ENCODE data around the gene PTPRK.
A peak's percentile ranks its signal among the peaks of the same experiment; 100 is the strongest.

PTPRK gene

DNA sequence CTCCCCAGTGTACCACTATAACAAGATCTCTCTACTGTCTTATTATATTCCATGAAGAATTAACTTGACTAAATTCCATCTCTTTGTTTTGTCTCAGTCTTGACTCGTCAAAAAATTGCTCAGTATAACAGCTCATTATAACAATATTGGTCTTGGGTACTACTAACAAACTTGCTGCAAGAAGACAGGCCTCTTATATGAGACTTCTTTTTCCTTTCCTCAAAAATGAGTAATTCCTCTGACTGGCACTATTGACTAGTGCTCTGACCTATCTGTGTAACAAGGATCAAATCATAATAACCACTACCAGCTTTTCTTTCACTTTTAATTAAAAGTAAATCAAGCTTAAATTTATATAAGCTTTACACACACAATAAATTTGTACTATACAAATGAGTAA is 528.3 kb downstream of the PTPRK start:
- DNase-seq: no peak

GRCh38 chr6:127990074-127990473 is 530.3 kb downstream of the PTPRK start:
- no peak for DNase-seq

- no peak for DNase-seq
Measured at GRCh38 chr6:127980996-127981395, 539.4 kb downstream of the PTPRK start.

GRCh38 chr6:127978185-127978584 is 542.2 kb downstream of the PTPRK start:
- peak; percentile 54 for DNase-seq

GRCh38 chr6:127976796-127977195 is 543.6 kb downstream of the PTPRK start:
- DNase-seq: no peak

GRCh38 chr6:127976111-127976510 is 544.3 kb downstream of the PTPRK start:
- DNase-seq: no peak

DNA sequence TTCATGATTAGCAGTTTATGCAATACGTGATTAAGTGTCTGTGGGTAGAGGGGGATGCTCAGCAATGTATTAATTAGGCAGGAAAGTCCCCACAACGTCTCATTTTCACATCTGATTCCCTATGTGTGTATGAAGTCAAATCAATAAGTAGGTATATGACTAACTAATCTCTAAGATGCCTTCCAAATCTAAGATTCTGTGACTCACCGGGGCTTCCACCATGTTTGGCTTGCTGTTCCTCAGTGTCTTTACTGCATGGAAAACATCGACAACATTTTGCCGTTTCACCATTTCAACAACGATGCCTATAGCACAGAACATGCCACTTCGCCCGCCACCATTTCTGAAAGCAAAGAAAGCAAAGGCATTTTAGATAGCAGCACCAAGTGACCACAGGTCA is 547.6 kb downstream of the PTPRK start:
- peak; percentile 29 for DNase-seq

- DNase-seq: peak; percentile 85
Measured at GRCh38 chr6:127971945-127972391, 548.4 kb downstream of the PTPRK start.

DNA sequence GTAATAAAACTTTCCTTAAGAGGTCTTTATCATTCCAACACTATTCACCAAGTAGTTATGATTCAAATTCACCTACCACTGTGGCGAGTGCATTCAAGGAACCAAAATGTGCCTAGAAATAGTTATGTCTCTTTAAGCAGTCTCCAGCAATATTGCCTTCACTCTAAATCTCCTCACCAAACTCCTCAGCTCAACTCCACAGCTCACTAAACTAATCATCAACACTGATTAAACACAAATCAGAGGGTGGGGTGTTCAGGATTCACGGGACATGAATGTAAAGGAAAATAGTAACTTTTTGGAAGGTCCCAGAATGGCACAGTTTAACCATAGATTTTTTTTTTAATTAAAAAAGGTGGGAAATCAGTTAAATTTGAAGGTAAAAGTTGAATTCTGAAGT is 549.0 kb downstream of the PTPRK start:
- no peak for DNase-seq

DNA sequence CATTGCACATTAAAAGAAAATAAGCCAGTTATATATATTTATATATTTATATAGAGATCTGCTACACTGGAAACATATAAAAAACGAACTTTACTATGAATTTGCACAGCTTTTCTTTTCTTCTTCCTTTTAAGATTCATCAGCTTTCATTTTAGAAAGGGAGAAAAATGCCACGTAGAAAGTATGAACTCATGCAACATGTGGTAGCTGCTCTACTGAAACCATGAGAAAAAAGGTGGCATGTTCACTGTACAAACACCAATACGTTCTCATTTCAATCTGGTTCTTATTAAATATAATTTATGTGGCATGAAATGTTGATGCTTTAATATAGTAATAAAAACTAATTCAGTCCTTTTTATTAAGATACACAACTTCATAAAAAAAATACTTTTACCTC is 550.7 kb downstream of the PTPRK start:
- no peak for DNase-seq

- no peak for DNase-seq
Measured at GRCh38 chr6:127968394-127968793, 552.0 kb downstream of the PTPRK start.

- no peak for DNase-seq
Measured at GRCh38 chr6:127967708-127968107, 552.7 kb downstream of the PTPRK start.

DNA sequence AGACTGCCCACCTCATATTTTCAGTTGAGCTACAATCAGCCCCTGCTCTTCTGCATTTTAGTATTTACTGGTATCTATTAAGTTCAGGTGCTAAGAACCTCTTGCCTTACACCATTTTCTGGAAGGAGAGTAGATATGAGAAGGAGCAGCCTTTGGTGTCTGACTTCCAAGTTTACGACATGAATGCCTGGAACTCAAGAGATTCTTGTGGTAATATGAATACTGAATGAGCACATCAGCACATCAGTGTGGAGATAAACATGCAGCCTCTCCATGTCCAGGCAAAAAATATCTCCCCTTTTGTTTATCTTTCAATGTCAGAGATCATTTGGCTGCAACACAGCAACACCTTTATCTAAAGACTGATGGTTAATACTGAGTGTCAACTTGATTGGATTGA is 553.8 kb downstream of the PTPRK start:
- DNase-seq: no peak

DNA sequence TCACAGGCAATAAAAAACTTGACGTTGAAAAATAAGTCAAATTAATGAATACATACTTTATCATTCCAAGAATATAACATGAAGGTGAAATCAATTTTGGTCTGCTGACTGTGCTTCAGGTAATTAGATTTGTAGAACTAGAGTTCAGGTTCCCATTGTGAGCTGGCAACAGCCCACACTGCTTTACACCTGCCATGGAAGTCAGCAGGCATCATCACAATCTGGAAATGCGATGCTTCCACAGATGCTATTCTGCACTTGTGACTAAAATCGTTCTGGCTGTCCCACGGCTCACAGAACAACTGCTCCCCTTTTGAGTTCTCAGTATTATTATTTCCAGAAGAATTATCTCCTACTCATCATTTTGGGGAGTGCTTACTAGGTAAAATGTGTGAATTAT is 556.9 kb downstream of the PTPRK start:
- no peak for DNase-seq

DNA sequence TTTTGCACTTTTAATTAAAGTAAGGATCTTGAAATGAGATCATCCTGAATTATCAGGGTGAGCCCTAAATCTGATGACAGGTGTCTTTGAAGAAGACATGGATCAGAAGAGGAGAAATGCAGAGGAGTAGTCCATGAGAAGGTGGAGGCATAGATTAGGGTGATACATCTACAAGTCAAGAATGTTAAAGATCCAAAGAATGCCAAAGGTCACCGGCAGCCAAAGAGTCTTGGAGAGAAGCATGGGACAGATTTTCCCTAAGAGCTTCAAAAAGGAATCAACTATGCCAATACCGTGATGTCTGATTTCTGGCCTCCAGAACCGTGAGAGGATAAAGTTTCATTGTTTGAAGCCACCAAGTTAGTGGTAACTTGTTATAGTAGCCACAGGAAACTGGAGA is 560.5 kb downstream of the PTPRK start:
- no peak for DNase-seq

- no peak for DNase-seq
Measured at GRCh38 chr6:127956956-127957355, 563.4 kb downstream of the PTPRK start.

- DNase-seq: no peak
Measured at GRCh38 chr6:127956260-127956888, 564.0 kb downstream of the PTPRK start.

- no peak for DNase-seq
Measured at GRCh38 chr6:127954082-127954481, 566.3 kb downstream of the PTPRK start.

GRCh38 chr6:127952831-127953230 is 567.6 kb downstream of the PTPRK start:
- DNase-seq: no peak

GRCh38 chr6:127952176-127952575 is 568.2 kb downstream of the PTPRK start:
- no peak for DNase-seq

GRCh38 chr6:127951172-127951917 is 569.1 kb downstream of the PTPRK start:
- DNase-seq: peak; percentile 63

DNA sequence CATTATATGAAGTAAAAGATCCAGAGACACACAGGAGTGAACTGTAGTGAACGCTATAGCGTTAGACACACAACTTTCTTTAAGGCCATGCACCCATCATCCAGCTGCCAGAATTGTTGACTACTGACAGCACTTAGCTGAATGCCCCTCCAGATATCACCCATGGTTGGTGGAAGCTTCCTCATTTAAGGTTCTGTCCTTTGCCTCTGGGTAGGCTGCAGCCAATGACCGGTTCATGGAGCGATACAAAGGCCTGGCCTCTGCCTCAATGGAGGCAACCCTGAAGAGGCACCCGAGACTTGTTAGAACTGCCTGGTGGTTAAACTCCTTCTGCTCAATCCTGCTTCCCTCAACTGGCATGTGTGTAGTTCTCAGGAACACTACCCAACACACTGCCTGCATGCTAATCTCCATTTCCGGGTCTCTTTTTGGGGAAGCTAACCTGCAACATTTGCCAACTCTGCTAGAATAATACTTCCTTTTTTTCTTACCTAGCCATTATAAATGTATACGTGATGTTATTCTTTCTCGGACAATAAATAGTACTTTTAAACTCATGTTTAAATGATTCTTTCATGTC is 569.7 kb downstream of the PTPRK start:
- DNase-seq: peak; percentile 26

GRCh38 chr6:127949251-127949650 is 571.1 kb downstream of the PTPRK start:
- no peak for DNase-seq

DNA sequence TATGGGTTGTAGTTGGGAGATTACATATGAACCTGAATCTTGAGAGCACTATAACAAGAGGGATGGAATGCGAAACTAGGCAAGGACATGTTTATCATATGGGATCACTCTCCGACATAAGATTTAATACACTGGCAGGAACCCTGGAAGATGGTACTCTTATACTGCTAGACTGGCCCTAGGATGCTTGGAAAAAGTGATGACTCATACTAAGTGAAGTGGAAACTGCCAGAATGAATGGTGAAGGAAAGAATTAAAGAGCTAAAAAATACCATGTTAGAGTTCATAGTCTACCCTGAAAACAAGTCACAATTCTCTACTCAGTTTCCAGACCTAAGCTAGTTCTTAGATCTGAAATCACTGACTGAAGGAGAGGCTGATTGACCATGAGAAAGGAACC is 574.0 kb downstream of the PTPRK start:
- no peak for DNase-seq

Data from CD4-positive, alpha-beta T cell treated with Interleukin-17A for 1 hour (primary cell).